ENCODE results near the gene TNFRSF8. TPM values are rescaled to one million over a fixed set of nuclear protein-coding genes. Genes with fewer than 3 reads are reported as not detected.

Gene TNFRSF8
- total RNA-seq, 1 donor from 2014 or later: 1.8 TPM

DNA sequence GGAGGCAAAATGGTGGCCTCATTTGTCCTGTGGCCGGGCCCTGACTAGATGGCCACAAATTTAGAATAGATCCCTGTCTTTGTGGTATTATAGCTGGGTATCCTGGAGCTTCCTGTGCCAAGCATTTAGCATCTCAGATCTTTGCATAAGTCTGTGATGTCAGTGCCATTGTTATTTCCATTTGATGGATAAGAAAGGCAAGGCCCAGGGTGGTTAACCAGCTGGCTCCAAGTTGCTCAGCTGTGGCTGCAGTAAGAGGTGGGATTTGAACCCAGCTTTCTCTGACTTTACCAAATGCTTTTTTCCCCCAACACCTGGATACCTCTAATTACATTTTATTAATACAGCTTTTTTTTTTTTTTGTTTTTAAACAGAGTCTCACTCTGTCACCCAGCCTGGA, 11.7 kb upstream of the TNFRSF8 start:
- no peaks in the 10 kb centered on the region for H3K9me3 ChIP-seq
- no peak for ATAC-seq
- H3K4me1 ChIP-seq: no peaks in the 10 kb centered on the region
- H3K4me3 ChIP-seq: no peak overlapping the region
- intact Hi-C loops (cut with DNase I): no loop called here
- H3K27ac ChIP-seq: no peak overlapping the region
- no peak for TF ChIP-seq CTCF (IDR thresholded peaks at IDR 0.05)
- no peak for DNase-seq
- H3K36me3 ChIP-seq: no peaks in the 10 kb centered on the region
- H3K27me3 ChIP-seq: peaks cover 10% of the 10 kb centered on the region

DNA sequence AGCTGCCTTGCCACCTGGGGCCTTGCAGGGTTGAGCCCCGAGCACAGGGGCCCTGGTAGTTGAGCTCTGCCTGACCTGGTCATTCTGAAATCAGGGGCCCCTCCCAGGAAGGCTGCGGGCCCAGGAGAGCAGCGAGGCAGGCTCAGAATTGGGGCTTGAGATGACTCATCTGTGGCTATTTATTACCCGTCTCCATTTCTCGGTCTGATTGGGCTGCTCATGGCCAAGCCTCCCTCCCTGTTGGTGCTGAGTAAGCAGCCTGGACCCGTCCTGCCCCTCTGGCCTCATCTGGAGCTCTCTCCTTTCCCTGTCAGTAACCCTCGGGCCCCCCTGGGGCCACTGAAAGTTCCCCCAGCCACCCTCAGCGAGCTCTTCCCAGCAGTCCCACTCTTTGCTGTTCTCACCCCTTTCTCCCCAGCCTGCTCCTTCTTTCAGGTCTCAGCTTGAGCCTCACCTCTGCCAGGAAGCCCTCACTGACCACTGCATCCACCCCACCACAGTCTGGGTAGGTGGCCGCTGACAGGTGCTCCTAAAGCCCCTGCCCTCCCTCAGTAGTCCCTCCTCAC, 11.0 kb upstream of the TNFRSF8 start:
- Histone ChIP-seq H3K9me3 (no peaks in the 10 kb centered on the region), H3K27ac (no peak overlapping the region), H3K27me3 (peaks cover 10% of the 10 kb centered on the region), H3K4me1 (no peaks in the 10 kb centered on the region), H3K4me3 (no peak overlapping the region), H3K36me3 (no peaks in the 10 kb centered on the region)
- intact Hi-C loops (cut with DNase I): no loop called here
- ATAC-seq: peak; percentile 62
- TF ChIP-seq CTCF (IDR thresholded peaks at IDR 0.05): no peak
- no peak for DNase-seq

GRCh38 chr1:12052997-12053686, 10.0 kb upstream of the TNFRSF8 start:
- no peak overlapping the region for H3K4me3 ChIP-seq
- no peaks in the 10 kb centered on the region for H3K36me3 ChIP-seq
- DNase-seq (no peak), ATAC-seq (no peak)
- H3K9me3 ChIP-seq: no peaks in the 10 kb centered on the region
- no peak for TF ChIP-seq CTCF (IDR thresholded peaks at IDR 0.05)
- H3K27ac ChIP-seq: no peak overlapping the region
- intact Hi-C loops (cut with DNase I): no loop called here
- no peaks in the 10 kb centered on the region for H3K27me3 ChIP-seq
- H3K4me1 ChIP-seq: no peaks in the 10 kb centered on the region

DNA sequence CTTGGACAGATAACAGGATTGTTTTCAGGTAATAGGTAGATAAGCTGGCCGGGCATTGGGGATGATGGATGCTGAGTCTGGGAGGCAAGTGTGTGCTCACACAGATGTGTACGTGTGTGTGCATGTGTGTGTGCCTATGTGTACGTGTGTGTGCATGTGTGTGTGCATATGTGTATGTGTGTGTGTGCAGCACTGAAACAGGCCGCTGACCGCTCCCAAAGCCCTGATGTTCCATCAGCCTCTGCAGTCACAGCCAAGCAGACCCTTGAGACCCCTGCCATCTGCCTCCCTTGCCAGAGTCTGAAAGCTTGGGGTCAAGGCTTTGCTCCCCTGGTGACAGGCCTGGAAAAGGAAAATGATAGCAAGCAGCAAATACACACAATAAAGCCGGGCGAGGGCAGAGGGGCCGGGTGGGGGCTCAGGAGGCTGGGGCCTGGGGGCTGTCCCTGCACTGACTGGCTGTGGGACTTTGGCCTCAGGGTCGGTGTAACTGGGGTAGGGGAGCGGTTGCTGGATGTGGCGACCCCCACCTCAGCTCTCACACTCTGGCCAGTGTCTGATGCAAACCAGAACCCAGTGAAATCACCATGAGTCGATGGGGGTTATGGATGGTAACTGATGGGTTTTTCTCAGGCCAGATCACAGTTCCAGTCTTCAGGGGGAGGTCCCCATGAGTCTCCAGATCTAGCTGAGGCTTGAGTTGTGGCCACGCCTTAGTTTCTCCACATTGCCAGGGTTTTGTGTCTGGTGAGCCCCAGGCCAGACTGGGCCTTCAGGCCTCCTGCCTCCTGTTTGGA, 9.2 kb upstream of the TNFRSF8 start:
- intact Hi-C loops (cut with DNase I): no loop called here
- no peaks in the 10 kb centered on the region for H3K4me1 ChIP-seq
- no peaks in the 10 kb centered on the region for H3K36me3 ChIP-seq

GRCh38 chr1:12055259-12055658, 7.8 kb upstream of the TNFRSF8 start:
- ATAC-seq (no peak), DNase-seq (no peak)
- no peaks in the 10 kb centered on the region for H3K9me3 ChIP-seq
- intact Hi-C loops (cut with DNase I): no loop called here
- no peaks in the 10 kb centered on the region for H3K36me3 ChIP-seq
- TF ChIP-seq CTCF (IDR thresholded peaks at IDR 0.05): no peak
- no peak overlapping the region for H3K27ac ChIP-seq
- no peak overlapping the region for H3K4me3 ChIP-seq
- no peaks in the 10 kb centered on the region for H3K27me3 ChIP-seq
- H3K4me1 ChIP-seq: no peaks in the 10 kb centered on the region

More for the DNA sequence above, 9.2 kb upstream of the TNFRSF8 start:
- Histone ChIP-seq H3K4me3 (no peak overlapping the region), H3K27ac (no peak overlapping the region), H3K9me3 (no peaks in the 10 kb centered on the region), H3K27me3 (no peaks in the 10 kb centered on the region)
- ATAC-seq (no peak), DNase-seq (no peak)
- TF ChIP-seq CTCF (IDR thresholded peaks at IDR 0.05): no peak
